Measurements from ENCODE around the gene PRR20A. TPM values are rescaled to one million over a fixed set of nuclear protein-coding genes. Genes with fewer than 3 reads are reported as not detected.
"Not testable (repeated sequence)": the region's sequence is repeated elsewhere in the genome, so short reads cannot be mapped to it uniquely, and the experiment has no call there.

Gene PRR20A
- total RNA-seq = not detected in 2 replicates
- polyA plus RNA-seq = not detected in 2 replicates
- polyA plus RNA-seq (2012) = not detected in 2 replicates
- not detected in 2 replicates for polyA minus RNA-seq (ENCODE audit: low replicate concordance)

GRCh38 chr13:57140235-57140968, at the start of gene PRR20A:
TSS of gene PRR20A (plus strand) at chr13:57140918. CDS start at chr13:57141305, 387 bp downstream.
- not testable (repeated sequence) for H2AFZ ChIP-seq (ENCODE audit: low read length); H3K36me3 ChIP-seq (ENCODE audit: control insufficient read depth, insufficient read depth, low read length); H3K4me3 ChIP-seq (replicated peaks in 1 of 4; ENCODE audit: control extremely low read depth in 1 of 4, insufficient read depth in 1 of 4, low read depth in 3 of 4, low read length in 4 of 4)

DNA sequence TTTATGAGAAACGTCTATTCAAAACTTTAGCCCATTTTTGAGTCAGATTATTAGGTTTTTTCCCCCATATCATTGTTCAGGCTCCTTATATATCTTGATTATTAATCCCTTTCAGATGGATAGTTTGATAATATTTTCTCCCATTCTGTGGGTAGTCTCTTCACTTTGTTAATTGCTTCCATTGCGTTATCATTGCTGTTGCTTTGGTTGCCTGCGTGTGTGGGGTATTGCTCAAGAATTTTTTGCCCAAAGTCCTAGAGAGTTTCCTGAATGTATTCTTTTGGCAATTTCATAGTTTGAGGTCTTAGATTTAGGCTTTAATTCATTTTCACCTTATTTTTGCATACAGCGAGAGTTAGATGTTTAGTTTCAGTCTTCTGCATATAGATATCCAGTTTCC, 25.8 kb upstream of the PRR20A start:
- H3K79me2 ChIP-seq (ENCODE audit: control insufficient read depth, insufficient read depth, low read length) = no peaks in the 10 kb centered on the region
- no peak for TF ChIP-seq EZH2 (IDR thresholded peaks at IDR 0.05; ENCODE audit: low read length, missing control alignments)
- TF ChIP-seq CTCF (conservative IDR thresholded peaks at IDR 0.05 in 1 of 2, IDR thresholded peaks at IDR 0.05 in 1 of 2; ENCODE audit: low read depth in 1 of 2, low read length in 2 of 2) = no peak
- no peaks in the 10 kb centered on the region for H3K4me1 ChIP-seq (ENCODE audit: control insufficient read depth, extremely low read depth, insufficient read depth, low read length)
- H4K20me1 ChIP-seq (ENCODE audit: control insufficient read depth, extremely low read depth, insufficient read depth, low read length) = no peaks in the 10 kb centered on the region
- no peak for DNase-seq (ENCODE audit: low read depth in 2 of 2)
- no peak overlapping the region for H3K4me3 ChIP-seq (replicated peaks in 1 of 4; ENCODE audit: control extremely low read depth in 1 of 4, insufficient read depth in 1 of 4, low read depth in 3 of 4, low read length in 4 of 4)
- H3K36me3 ChIP-seq (ENCODE audit: control insufficient read depth, insufficient read depth, low read length) = no peaks in the 10 kb centered on the region
- no peaks in the 10 kb centered on the region for H3K9me3 ChIP-seq (ENCODE audit: control insufficient read depth, insufficient read depth, low read depth, low read length)
- H3K4me2 ChIP-seq (ENCODE audit: extremely low read depth, insufficient read depth, low read length) = no peak overlapping the region
- no peak overlapping the region for H3K27ac ChIP-seq (ENCODE audit: insufficient read depth, low read length)
- H2AFZ ChIP-seq (ENCODE audit: low read length) = no peak overlapping the region
- no peaks in the 10 kb centered on the region for H3K27me3 ChIP-seq (ENCODE audit: control insufficient read depth, insufficient read depth, low read length)
- H3K9ac ChIP-seq (ENCODE audit: insufficient read depth, low read length) = no peak overlapping the region

More at GRCh38 chr13:57140235-57140968, at the start of gene PRR20A:
- not testable (repeated sequence) for H3K4me2 ChIP-seq (ENCODE audit: extremely low read depth, insufficient read depth, low read length); H3K9ac ChIP-seq (ENCODE audit: insufficient read depth, low read length); H3K27ac ChIP-seq (ENCODE audit: insufficient read depth, low read length); H3K4me1 ChIP-seq (ENCODE audit: control insufficient read depth, extremely low read depth, insufficient read depth, low read length); H3K9me3 ChIP-seq (ENCODE audit: control insufficient read depth, insufficient read depth, low read depth, low read length); H3K27me3 ChIP-seq (ENCODE audit: control insufficient read depth, insufficient read depth, low read length); H3K79me2 ChIP-seq (ENCODE audit: control insufficient read depth, insufficient read depth, low read length); DNase-seq (ENCODE audit: low read depth in 2 of 2); H4K20me1 ChIP-seq (ENCODE audit: control insufficient read depth, extremely low read depth, insufficient read depth, low read length)

- no peaks in the 10 kb centered on the region for H3K9me3 ChIP-seq (ENCODE audit: control insufficient read depth, insufficient read depth, low read depth, low read length)
- H3K4me3 ChIP-seq (replicated peaks in 1 of 4; ENCODE audit: control extremely low read depth in 1 of 4, insufficient read depth in 1 of 4, low read depth in 3 of 4, low read length in 4 of 4) = no peak overlapping the region
- H3K4me2 ChIP-seq (ENCODE audit: extremely low read depth, insufficient read depth, low read length) = no peak overlapping the region
- H3K4me1 ChIP-seq (ENCODE audit: control insufficient read depth, extremely low read depth, insufficient read depth, low read length) = no peaks in the 10 kb centered on the region
- no peaks in the 10 kb centered on the region for H3K27me3 ChIP-seq (ENCODE audit: control insufficient read depth, insufficient read depth, low read length)
- DNase-seq (ENCODE audit: low read depth in 2 of 2) = peak; percentile 3 to 31
- no peak overlapping the region for H2AFZ ChIP-seq (ENCODE audit: low read length)
- TF ChIP-seq EZH2 (IDR thresholded peaks at IDR 0.05; ENCODE audit: low read length, missing control alignments) = no peak
- TF ChIP-seq CTCF (conservative IDR thresholded peaks at IDR 0.05 in 1 of 2, IDR thresholded peaks at IDR 0.05 in 1 of 2; ENCODE audit: low read depth in 1 of 2, low read length in 2 of 2) = no peak
- H3K9ac ChIP-seq (ENCODE audit: insufficient read depth, low read length) = no peak overlapping the region
- no peaks in the 10 kb centered on the region for H4K20me1 ChIP-seq (ENCODE audit: control insufficient read depth, extremely low read depth, insufficient read depth, low read length)
- no peaks in the 10 kb centered on the region for H3K79me2 ChIP-seq (ENCODE audit: control insufficient read depth, insufficient read depth, low read length)
- H3K27ac ChIP-seq (ENCODE audit: insufficient read depth, low read length) = no peak overlapping the region
- no peaks in the 10 kb centered on the region for H3K36me3 ChIP-seq (ENCODE audit: control insufficient read depth, insufficient read depth, low read length)
Observed at GRCh38 chr13:57123681-57124080, 17.0 kb upstream of the PRR20A start.

Measured in fibroblast of lung (primary cell).